Spleen (tissue), 11 donors: ENCODE data around the gene ZYG11B. TPM values are rescaled to one million over a fixed set of nuclear protein-coding genes. Genes with fewer than 3 reads are reported as not detected.
"Not testable (repeated sequence)": the region's sequence is repeated elsewhere in the genome, so short reads cannot be mapped to it uniquely, and the experiment has no call there.

Experiments used
- DNase-seq: peaks from one replicate; pipeline ENCODE4 v3.0.0-alpha.2; 2020
- H3K27ac ChIP-seq, 8 donors: fragments of 200-600 bp; sonication (generic) in 7 of 8; 1 replicate in 4 of 8; 2 replicates in 4 of 8; pipeline versions ENCODE4 v1.5.0 to v1.8.0; 2016 to 2021; ENCODE audit warnings: inconsistent platforms in 4 of 8, mild to moderate bottlenecking in 4 of 8, moderate library complexity in 1 of 8
- H3K27me3 ChIP-seq, 7 donors: fragments of 200-600 bp; sonication (generic) in 6 of 7; replicated peaks in 1 of 7; 1 replicate in 4 of 7; 2 replicates in 3 of 7; pipeline versions ENCODE4 v1.5.0 to v1.8.0; 2016 to 2021; ENCODE audit warnings: inconsistent platforms in 3 of 7, mild to moderate bottlenecking in 1 of 7
- H3K36me3 ChIP-seq, 6 donors: fragments of 200-600 bp; sonication (generic) in 5 of 6; 1 replicate in 4 of 6; 2 replicates in 2 of 6; pipeline versions ENCODE4 v1.5.0 to v1.8.0; 2016 to 2021; ENCODE audit warnings: inconsistent platforms in 2 of 6
- H3K4me1 ChIP-seq, 6 donors: fragments of 200-600 bp; sonication (generic) in 5 of 6; 1 replicate in 3 of 6; 2 replicates in 3 of 6; pipeline versions ENCODE4 v1.5.0 to v1.8.0; 2016 to 2021; ENCODE audit warnings: inconsistent platforms in 3 of 6
- H3K4me3 ChIP-seq, 8 donors: fragments of 200-600 bp; sonication (generic) in 7 of 8; 1 replicate in 4 of 8; 2 replicates in 4 of 8; pipeline versions ENCODE4 v1.5.0 to v1.8.0; 2016 to 2021; ENCODE audit warnings: inconsistent platforms in 4 of 8, mild to moderate bottlenecking in 4 of 8, moderate library complexity in 2 of 8
- H3K9me3 ChIP-seq, 8 donors: fragments of 200-600 bp; sonication (generic) in 7 of 8; 1 replicate in 4 of 8; 2 replicates in 4 of 8; pipeline versions ENCODE4 v1.5.0 to v1.8.0; 2016 to 2021; ENCODE audit warnings: inconsistent platforms in 4 of 8
- CTCF ChIP-seq, 11 experiments: fragments of 200-600 bp in 7 of 11; fragments of 450-650 bp in 4 of 11; sonication (generic) in 4 of 11; IDR thresholded peaks in 8 of 11; conservative IDR thresholded peaks in 3 of 11; 1 replicate in 7 of 11; 2 replicates in 4 of 11; pipeline versions ENCODE4 v1.4.0 to v1.8.0; 2016 to 2021; ENCODE audit warnings: antibody characterized with exemption in 11 of 11, inconsistent platforms in 4 of 11, mild to moderate bottlenecking in 1 of 11
- POLR2A ChIP-seq, 3 donors: fragments of 450-650 bp; IDR thresholded peaks; one replicate each; pipeline ENCODE4 v1.5.1; 2017; ENCODE audit warnings: antibody characterized with exemption in 3 of 3, mild to moderate bottlenecking in 1 of 3
- POLR2AphosphoS5 ChIP-seq, 3 donors: sonication (generic); formaldehyde crosslinking; IDR thresholded peaks; one replicate each; pipeline ENCODE4 v1.5.1; 2017; ENCODE audit warnings: antibody characterized with exemption in 3 of 3
- WGBS, 5 donors: extraction: QIAGEN DNeasy Blood & Tissue Kit in 3 of 5; methylation state at CpG; one replicate each; pipeline versions ENCODE4 v1.1.5 to v1.1.7; 2013 to 2018; 5-methylcytosine and 5-hydroxymethylcytosine counted together
- intact Hi-C: fragments of 100-400 bp; cut with DNase I; formaldehyde crosslinking; loops from one replicate; pipeline ENCODE4 v1.15.0; 2023; ENCODE audit warnings: low total_unique reads
- polyA plus RNA-seq, 3 donors: library from polyadenylated mRNA; stranded (reverse); fragments of 200-250 nt; gene quantifications; one replicate each; pipeline ENCODE4 v1.2.1, GENCODE V29; 2013
- total RNA-seq, 7 donors: library from RNA; depleted of rRNA in 3 of 7; stranded (reverse); fragments of >200 nt in 3 of 7; fragmentation: NEBNext Ultra II Directional in 4 of 7; extraction: Animal tissue kit (Norgen Biotek cat#: 25700) in 4 of 7; gene quantifications; one replicate each; pipeline versions ENCODE4 v1.1.0 to v1.2.1, GENCODE V29; 2016 to 2021
- donor health status: healthy with polysubstance abuse.
- donor health status: DM: no; HTN: no; CAD: no; lungs with moderate emphysema.
- donor health status: DM: no; HTN: no; CAD: no.
- donor health status: Bipolar disorder and iron deficiency.
- donor health status: healthy.
- donor health status: DM: no; HTN: no; CAD: no.
- donor health status: DM: yes; HTN: yes; CAD: no.

ZYG11B gene
- total and polyA plus RNA-seq, 10 donors, result 3.0 to 35.5 (median 21.9) TPM

GRCh38 chr1:52733368-52733767 lies 7.1 kb downstream of the ZYG11B start:
- intact Hi-C loops, result no loop called here
- TF ChIP-seq POLR2A (IDR thresholded peaks at IDR 0.05), result no peak
- no peaks in the 10 kb centered on the region for H3K27me3 ChIP-seq
- H3K27ac ChIP-seq, result no peak overlapping the region
- H3K4me1 ChIP-seq, result peaks cover 0 to 15% (median 6%) of the 10 kb centered on the region in 6 donors
- H3K4me3 ChIP-seq, result no peak overlapping the region
- WGBS, 5 donors, result 94 to 100% (median 98%) methylated on average over 3 of the region's 3 CpGs
- DNase-seq, result no peak
- peaks cover 0 to 18% (median 0%) of the 10 kb centered on the region in 6 donors for H3K36me3 ChIP-seq
- no peaks in the 10 kb centered on the region for H3K9me3 ChIP-seq

DNA sequence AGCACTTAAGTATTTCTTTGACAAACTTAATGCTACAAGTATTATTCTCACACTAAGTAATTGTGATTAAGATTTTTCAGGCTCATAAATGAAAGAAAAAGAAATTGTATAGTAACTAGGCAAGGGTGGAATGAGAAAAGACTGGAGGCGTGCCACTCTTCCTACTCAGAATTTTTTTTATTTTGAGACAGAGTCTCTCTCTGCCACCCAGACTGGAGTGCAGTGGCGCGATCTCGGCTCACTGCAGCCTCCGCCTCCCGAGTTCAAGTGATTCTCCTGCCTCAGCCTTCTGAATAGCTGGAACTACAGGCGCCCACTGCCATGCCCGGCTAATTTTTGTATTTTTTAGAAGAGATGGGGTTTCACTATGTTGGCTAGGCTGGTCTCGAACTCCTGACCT lies 9.1 kb downstream of the ZYG11B start:
- intact Hi-C loops, H3K27me3 ChIP-seq, DNase-seq, H3K9me3 ChIP-seq, H3K27ac ChIP-seq, H3K4me3 ChIP-seq: not testable (repeated sequence)
- Histone ChIP-seq H3K4me1 (peaks cover 0 to 20% (median 0%) of the 10 kb centered on the region in 6 donors), H3K36me3 (peaks cover 0 to 13% (median 0%) of the 10 kb centered on the region in 6 donors)
- 94 to 97% (median 97%) methylated on average over 9 of the region's 9 CpGs for WGBS, 5 donors

DNA sequence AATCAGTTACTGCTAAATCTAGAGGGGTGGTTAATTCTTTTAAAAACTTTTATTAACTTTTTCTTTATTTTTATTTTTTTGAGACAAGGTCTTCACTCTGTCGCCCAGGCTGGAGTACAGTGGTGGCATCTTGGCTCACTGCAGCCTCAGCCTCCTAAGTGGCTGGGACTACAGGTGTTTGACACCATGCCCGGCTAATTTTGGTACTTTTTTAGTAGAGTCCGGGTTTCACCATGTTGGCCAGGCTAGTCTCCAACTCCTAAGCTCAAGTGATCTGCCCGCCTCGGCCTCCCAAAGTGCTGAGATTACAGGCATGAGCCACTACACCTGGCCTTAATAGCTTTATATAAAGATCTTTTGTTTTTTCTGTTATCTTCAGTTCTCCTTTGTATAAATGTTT lies 11.9 kb downstream of the ZYG11B start:
- Histone ChIP-seq H3K27ac (no peak overlapping the region), H3K4me3 (no peak overlapping the region), H3K9me3 (no peaks in the 10 kb centered on the region), H3K36me3 (no peaks in the 10 kb centered on the region), H3K4me1 (peaks cover 0 to 28% (median 0%) of the 10 kb centered on the region in 6 donors), H3K27me3 (no peaks in the 10 kb centered on the region)
- TF ChIP-seq POLR2AphosphoS5 (IDR thresholded peaks at IDR 0.05), result no peak
- TF ChIP-seq POLR2A (IDR thresholded peaks at IDR 0.05), result no peak
- no peak for TF ChIP-seq CTCF (IDR thresholded peaks at IDR 0.05 in 8 of 11, conservative IDR thresholded peaks at IDR 0.05 in 3 of 11)
- WGBS, 5 donors, result 90 to 98% (median 96%) methylated on average over 5 of the region's 5 CpGs
- intact Hi-C loops, result no loop called here
- no peak for DNase-seq

DNA sequence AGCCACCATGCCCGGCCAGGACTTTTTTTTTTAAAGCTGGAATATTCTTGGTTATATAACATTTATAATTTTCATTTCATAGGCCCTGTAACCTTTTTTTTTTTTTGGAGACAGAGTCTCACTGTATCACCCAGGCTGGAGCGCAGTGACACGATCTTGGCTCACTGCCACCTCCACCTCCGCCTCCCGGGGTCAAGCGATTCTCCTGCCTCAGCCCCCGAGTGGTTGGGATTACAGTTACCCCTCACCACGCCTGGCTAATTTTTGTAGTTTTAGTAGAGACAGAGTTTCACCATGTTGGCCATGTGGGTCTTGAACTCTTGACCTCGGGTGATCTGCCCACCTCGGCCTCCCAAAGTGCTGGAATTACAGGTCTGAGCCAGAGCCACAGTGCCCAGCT lies 12.6 kb downstream of the ZYG11B start:
- Histone ChIP-seq H3K27ac (no peak overlapping the region), H3K4me1 (peaks cover 0 to 28% (median 0%) of the 10 kb centered on the region in 6 donors), H3K9me3 (no peaks in the 10 kb centered on the region), H3K36me3 (no peaks in the 10 kb centered on the region), H3K27me3 (no peaks in the 10 kb centered on the region), H3K4me3 (no peak overlapping the region)
- TF ChIP-seq CTCF (IDR thresholded peaks at IDR 0.05 in 8 of 11, conservative IDR thresholded peaks at IDR 0.05 in 3 of 11) (no peak), POLR2AphosphoS5 (IDR thresholded peaks at IDR 0.05) (no peak), POLR2A (IDR thresholded peaks at IDR 0.05) (no peak)
- 86 to 95% (median 90%) methylated on average over 10 of the region's 10 CpGs for WGBS, 5 donors
- no peak for DNase-seq
- intact Hi-C loops, result no loop called here

GRCh38 chr1:52739699-52740467 lies 13.6 kb downstream of the ZYG11B start:
- H3K36me3 ChIP-seq, result no peaks in the 10 kb centered on the region
- H3K27ac ChIP-seq, result no peak overlapping the region
- intact Hi-C loops, result no loop called here
- H3K9me3 ChIP-seq, result no peaks in the 10 kb centered on the region
- WGBS, 5 donors, result 78 to 88% (median 87%) methylated on average over 4 of the region's 4 CpGs
- no peak for TF ChIP-seq POLR2A (IDR thresholded peaks at IDR 0.05)
- TF ChIP-seq POLR2AphosphoS5 (IDR thresholded peaks at IDR 0.05), result no peak
- TF ChIP-seq CTCF (IDR thresholded peaks at IDR 0.05 in 8 of 11, conservative IDR thresholded peaks at IDR 0.05 in 3 of 11), result no peak
- no peaks in the 10 kb centered on the region for H3K27me3 ChIP-seq
- peaks cover 0 to 28% (median 0%) of the 10 kb centered on the region in 6 donors for H3K4me1 ChIP-seq
- H3K4me3 ChIP-seq, result no peak overlapping the region
- no peak for DNase-seq
